ENCODE results near the gene ADK. TPM values are rescaled to one million over a fixed set of nuclear protein-coding genes. Genes with fewer than 3 reads are reported as not detected.

Gene ADK
- total RNA-seq, 1 donor from 2014 or later, result 53.7 TPM

DNA sequence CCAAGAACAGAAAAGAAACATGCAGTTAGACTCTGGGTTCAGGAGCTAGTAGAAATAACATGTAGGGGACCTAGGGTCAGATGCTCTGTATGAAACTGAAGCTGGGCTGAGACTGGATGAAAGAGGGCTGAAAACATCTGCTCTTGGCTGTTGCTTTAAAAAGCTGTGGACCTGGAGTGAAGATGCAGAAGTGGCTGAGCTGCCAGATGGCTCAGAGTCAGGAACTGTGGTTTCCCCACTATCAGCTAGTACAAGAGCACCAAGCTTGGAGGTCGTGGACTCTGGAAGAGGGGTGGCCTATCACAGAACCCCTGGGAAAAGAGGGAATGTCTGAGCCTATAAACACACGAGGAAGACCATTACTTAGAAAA is 5.9 kb downstream of the ADK start:
- no peak for FAIRE-seq

DNA sequence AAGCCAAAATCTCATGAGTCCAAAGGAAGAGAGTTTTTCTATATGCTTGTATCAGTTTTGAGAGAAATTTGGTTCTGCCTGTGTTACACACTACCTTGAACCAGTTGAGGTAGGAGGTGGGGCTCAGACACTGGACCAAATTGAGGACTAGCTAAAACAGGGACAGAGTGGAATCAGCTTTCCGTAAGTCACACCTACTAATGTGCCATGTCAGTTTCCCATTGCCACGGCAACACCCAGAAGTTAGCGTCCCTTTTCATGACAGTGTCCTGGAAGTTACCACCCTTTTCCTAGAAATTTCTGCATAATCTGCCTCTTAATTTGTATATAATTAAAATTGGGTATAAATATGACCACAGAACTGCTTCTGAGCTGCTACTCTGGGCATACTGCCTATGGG is 9.0 kb downstream of the ADK start:
- FAIRE-seq, result no peak
- no peak overlapping the region for H3K4me3 ChIP-seq (ENCODE audit: low read depth, low read length)

More for the DNA sequence above, 5.9 kb downstream of the ADK start:
- Histone ChIP-seq H3K36me3 (ENCODE audit: control insufficient read depth, insufficient read depth, low read length) (no peaks in the 10 kb centered on the region), H3K27me3 (ENCODE audit: control insufficient read depth, insufficient read depth, low read length) (no peaks in the 10 kb centered on the region), H3K4me3 (ENCODE audit: low read depth, low read length) (no peak overlapping the region)
- TF ChIP-seq, protein P1, sequence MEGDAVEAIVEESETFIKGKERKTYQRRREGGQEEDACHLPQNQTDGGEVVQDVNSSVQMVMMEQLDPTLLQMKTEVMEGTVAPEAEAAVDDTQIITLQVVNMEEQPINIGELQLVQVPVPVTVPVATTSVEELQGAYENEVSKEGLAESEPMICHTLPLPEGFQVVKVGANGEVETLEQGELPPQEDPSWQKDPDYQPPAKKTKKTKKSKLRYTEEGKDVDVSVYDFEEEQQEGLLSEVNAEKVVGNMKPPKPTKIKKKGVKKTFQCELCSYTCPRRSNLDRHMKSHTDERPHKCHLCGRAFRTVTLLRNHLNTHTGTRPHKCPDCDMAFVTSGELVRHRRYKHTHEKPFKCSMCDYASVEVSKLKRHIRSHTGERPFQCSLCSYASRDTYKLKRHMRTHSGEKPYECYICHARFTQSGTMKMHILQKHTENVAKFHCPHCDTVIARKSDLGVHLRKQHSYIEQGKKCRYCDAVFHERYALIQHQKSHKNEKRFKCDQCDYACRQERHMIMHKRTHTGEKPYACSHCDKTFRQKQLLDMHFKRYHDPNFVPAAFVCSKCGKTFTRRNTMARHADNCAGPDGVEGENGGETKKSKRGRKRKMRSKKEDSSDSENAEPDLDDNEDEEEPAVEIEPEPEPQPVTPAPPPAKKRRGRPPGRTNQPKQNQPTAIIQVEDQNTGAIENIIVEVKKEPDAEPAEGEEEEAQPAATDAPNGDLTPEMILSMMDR (IDR thresholded peaks at IDR 0.05; ENCODE audit: insufficient read depth, low read length, severe bottlenecking), result no peak
- DNase-seq (ENCODE audit: low read depth), result no peak

DNA sequence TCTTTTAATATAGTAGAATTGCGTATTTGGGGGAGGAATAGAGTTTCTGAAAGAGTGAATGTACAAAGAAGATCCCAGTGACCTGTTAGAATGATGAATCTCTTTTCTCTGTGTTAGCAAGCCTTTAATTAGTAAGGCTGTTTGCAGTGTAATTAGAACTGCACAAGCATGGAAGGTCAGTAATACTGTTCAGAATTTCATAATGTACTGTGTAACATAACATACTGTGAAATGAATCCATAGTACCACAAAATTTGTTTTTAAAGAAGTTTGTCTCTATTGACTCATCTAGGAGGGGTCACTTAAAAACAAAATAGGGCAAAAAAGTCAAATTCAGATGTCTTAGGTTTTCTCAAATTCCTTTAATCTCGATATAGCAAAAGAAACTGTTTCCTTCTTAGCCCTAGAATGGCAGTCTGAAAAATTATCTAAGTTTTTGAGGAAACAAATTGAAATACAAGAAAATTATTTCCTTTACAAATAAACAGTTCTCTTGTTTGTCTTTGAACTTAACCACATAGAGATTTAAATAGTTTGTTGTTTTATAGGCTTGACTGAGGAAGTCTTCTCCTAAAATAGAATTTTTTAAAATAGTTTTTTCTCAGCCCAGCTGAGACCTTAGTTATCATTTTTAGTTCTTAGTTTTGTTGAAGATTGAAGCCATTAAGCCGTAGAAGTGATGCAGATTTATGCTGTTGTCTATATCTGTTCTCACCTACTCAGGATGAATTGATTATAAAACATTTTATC is 12.5 kb downstream of the ADK start:
- Histone ChIP-seq H3K27me3 (ENCODE audit: control insufficient read depth, insufficient read depth, low read length) (no peaks in the 10 kb centered on the region), H3K4me3 (ENCODE audit: low read depth, low read length) (no peak overlapping the region), H3K36me3 (ENCODE audit: control insufficient read depth, insufficient read depth, low read length) (no peaks in the 10 kb centered on the region)
- TF ChIP-seq, protein P1 (IDR thresholded peaks at IDR 0.05; ENCODE audit: insufficient read depth, low read length, severe bottlenecking), result no peak
- DNase-seq (ENCODE audit: low read depth), result no peak
- no peak for FAIRE-seq

More for the DNA sequence above, 9.0 kb downstream of the ADK start:
- no peaks in the 10 kb centered on the region for H3K36me3 ChIP-seq (ENCODE audit: control insufficient read depth, insufficient read depth, low read length)
- H3K27me3 ChIP-seq (ENCODE audit: control insufficient read depth, insufficient read depth, low read length), result no peaks in the 10 kb centered on the region
- TF ChIP-seq, protein P1 (IDR thresholded peaks at IDR 0.05; ENCODE audit: insufficient read depth, low read length, severe bottlenecking), result no peak
- DNase-seq (ENCODE audit: low read depth), result no peak

DNA sequence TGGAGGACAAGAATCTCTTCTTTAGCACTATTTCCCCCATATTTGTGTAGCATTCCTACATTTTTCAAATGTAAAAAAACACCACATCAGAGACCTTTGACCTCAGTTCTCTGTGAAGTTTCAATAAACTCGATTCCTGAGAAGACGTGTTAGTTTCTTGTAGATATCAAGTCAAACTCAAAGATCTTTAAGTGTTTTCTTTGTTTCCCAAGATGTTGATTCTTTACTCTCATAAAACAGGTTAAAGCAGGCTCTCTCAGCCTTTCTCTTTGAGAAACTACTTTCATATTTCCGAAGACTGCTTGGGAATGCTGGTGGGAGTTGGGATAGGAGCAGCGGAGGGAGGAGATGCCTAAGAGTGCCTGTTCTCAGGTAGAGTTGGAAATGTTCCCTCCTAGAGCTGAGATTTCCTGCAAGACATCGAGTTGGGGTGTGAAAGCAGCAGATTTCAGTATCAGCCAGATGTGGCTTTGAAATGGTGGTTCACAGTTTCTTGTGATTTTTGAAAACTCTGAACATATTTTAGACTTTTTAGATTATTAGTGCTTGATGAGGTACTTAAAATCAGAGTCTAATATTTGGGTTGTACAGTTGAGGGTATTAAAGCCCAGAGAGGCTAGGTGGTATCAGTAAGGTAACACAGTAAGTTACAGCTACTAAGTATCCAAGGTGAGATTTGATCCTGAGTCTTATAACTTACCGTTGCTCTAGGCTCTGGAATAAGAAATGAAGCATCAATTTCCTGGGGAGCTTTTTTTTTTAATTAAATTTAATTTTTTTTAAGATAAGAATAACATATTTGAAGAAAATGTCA is 13.9 kb downstream of the ADK start:
- FAIRE-seq (no peak), DNase-seq (ENCODE audit: low read depth) (no peak)
- TF ChIP-seq, protein P1 (IDR thresholded peaks at IDR 0.05; ENCODE audit: insufficient read depth, low read length, severe bottlenecking), result no peak
- no peaks in the 10 kb centered on the region for H3K27me3 ChIP-seq (ENCODE audit: control insufficient read depth, insufficient read depth, low read length)
- no peaks in the 10 kb centered on the region for H3K36me3 ChIP-seq (ENCODE audit: control insufficient read depth, insufficient read depth, low read length)
- no peak overlapping the region for H3K4me3 ChIP-seq (ENCODE audit: low read depth, low read length)

DNA sequence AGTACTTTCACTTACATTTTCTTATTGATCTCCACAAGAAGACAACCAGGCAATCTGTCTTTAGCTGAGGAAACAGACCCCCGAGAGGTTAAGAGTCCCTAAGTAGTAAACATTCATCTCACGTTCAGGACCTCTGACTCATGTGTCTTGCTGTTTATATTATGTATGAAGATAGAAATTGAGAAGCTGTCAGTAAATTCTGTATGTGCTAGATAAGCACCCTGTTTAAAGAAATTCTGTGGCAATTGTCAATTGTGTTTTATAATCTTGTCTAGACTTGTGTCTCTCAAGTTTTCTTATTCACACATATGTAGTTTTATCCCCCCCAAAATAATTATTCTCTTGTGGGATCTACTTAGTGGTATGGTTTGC is 14.5 kb downstream of the ADK start:
- peak; percentile 52 for DNase-seq (ENCODE audit: low read depth)
- Histone ChIP-seq H3K27me3 (ENCODE audit: control insufficient read depth, insufficient read depth, low read length) (no peaks in the 10 kb centered on the region), H3K36me3 (ENCODE audit: control insufficient read depth, insufficient read depth, low read length) (no peaks in the 10 kb centered on the region), H3K4me3 (ENCODE audit: low read depth, low read length) (no peak overlapping the region)
- TF ChIP-seq, protein P1 (IDR thresholded peaks at IDR 0.05; ENCODE audit: insufficient read depth, low read length, severe bottlenecking), result no peak
- FAIRE-seq, result no peak

Data from bronchial epithelial cell (primary cell).